GM23248 (cell line): Measurements from ENCODE around the gene TDRD7. TPM values are rescaled to one million over a fixed set of nuclear protein-coding genes. Genes with fewer than 3 reads are reported as not detected.

ENCODE experiments used
- DNase-seq: peaks from one replicate; pipeline ENCODE4 v3.0.0-alpha.2; 2015
- H2AFZ ChIP-seq: fragments of 200-600 bp; sonication (generic); 2 replicates; pipeline ENCODE4 v1.6.1; 2016; ENCODE audit warnings: antibody characterized with exemption
- H3F3A ChIP-seq: fragments of 200-600 bp; sonication (generic); 2 replicates; pipeline ENCODE4 v1.6.1; 2016; ENCODE audit warnings: mild to moderate bottlenecking, antibody characterized with exemption, mixed run types; ENCODE audit not compliant: insufficient read depth
- H3K27ac ChIP-seq: fragments of 200-600 bp; sonication (generic); 2 replicates; pipeline ENCODE4 v1.5.1; 2016; ENCODE audit warnings: mild to moderate bottlenecking
- H3K27me3 ChIP-seq: fragments of 200-600 bp; sonication (generic); replicated peaks from 2 replicates; pipeline ENCODE4 v1.6.1; 2016; ENCODE audit warnings: mild to moderate bottlenecking; ENCODE audit not compliant: insufficient read depth
- H3K36me3 ChIP-seq: fragments of 200-600 bp; sonication (generic); 2 replicates; pipeline ENCODE4 v1.6.1; 2016; ENCODE audit warnings: low read depth, mild to moderate bottlenecking
- H3K4me1 ChIP-seq: fragments of 200-600 bp; sonication (generic); 2 replicates; pipeline ENCODE4 v1.6.1; 2016; ENCODE audit warnings: mild to moderate bottlenecking; ENCODE audit not compliant: insufficient read depth
- H3K4me2 ChIP-seq: fragments of 200-600 bp; sonication (generic); one replicate; pipeline ENCODE4 v1.6.1; 2016; ENCODE audit warnings: mild to moderate bottlenecking; ENCODE audit not compliant: unreplicated experiment
- H3K4me3 ChIP-seq: fragments of 200-600 bp; sonication (generic); 2 replicates; pipeline ENCODE4 v1.5.1; 2016; ENCODE audit warnings: mild to moderate bottlenecking
- H3K79me2 ChIP-seq: fragments of 200-600 bp; sonication (generic); 2 replicates; pipeline ENCODE4 v1.6.1; 2016; ENCODE audit warnings: mild to moderate bottlenecking; ENCODE audit not compliant: insufficient read depth
- H3K9ac ChIP-seq: fragments of 200-600 bp; sonication (generic); 2 replicates; pipeline ENCODE4 v1.6.1; 2016; ENCODE audit warnings: mild to moderate bottlenecking
- H3K9me2 ChIP-seq: fragments of 200-600 bp; sonication (generic); 2 replicates; pipeline ENCODE4 v1.6.1; 2016; ENCODE audit warnings: mixed run types, mild to moderate bottlenecking, moderate library complexity; ENCODE audit not compliant: insufficient read depth
- H3K9me3 ChIP-seq: fragments of 200-600 bp; sonication (generic); one replicate; pipeline ENCODE4 v1.6.1; 2017; ENCODE audit warnings: low read depth
- H4K20me1 ChIP-seq: fragments of 200-600 bp; sonication (generic); 2 replicates; pipeline ENCODE4 v1.6.0; 2016; ENCODE audit not compliant: insufficient read depth
- EZH2 ChIP-seq: fragments of 200-600 bp; sonication (generic); IDR thresholded peaks from 2 replicates; pipeline ENCODE4 v1.6.1; 2018; ENCODE audit warnings: antibody characterized with exemption, mild to moderate bottlenecking; ENCODE audit not compliant: insufficient read depth, poor library complexity, severe bottlenecking
- EZH2phosphoT487 ChIP-seq: fragments of 200-600 bp; sonication (generic); IDR thresholded peaks from 2 replicates; pipeline ENCODE4 v1.6.1; 2018; ENCODE audit warnings: antibody characterized with exemption, moderate library complexity, mild to moderate bottlenecking, low read depth; ENCODE audit not compliant: insufficient read depth
- WGBS, 2 experiments: methylation state at CpG; one replicate each; pipeline ENCODE4 v1.1.6; 2015 to 2017; ENCODE audit warnings: low lambda C conversion rate in 2 of 2, low coverage in 1 of 2; ENCODE audit errors: missing lambda C conversion rate in 2 of 2; 5-methylcytosine and 5-hydroxymethylcytosine counted together
- in situ Hi-C: fragments of 300-500 bp; cut with MboI; formaldehyde crosslinking; loops from 2 replicates; pipeline ENCODE4 v1.15.0; 2020
- polyA plus RNA-seq: library from polyadenylated mRNA; unstranded; fragments of >200 nt; fragmentation: Nextera tagmentation; extraction: Ambion mirVana; gene quantifications from 2 replicates; pipeline ENCODE4 v1.2.1, GENCODE V29; 2016
- total RNA-seq: library from RNA; depleted of rRNA; stranded (reverse); fragments of >200 nt; shearing (Covaris generic); gene quantifications from 2 replicates; pipeline ENCODE4 v1.2.3, GENCODE V29; 2014

The TDRD7 gene
- total and polyA plus RNA-seq, 2 experiments from 2014 or later: 4.9 to 6.6 TPM

DNA sequence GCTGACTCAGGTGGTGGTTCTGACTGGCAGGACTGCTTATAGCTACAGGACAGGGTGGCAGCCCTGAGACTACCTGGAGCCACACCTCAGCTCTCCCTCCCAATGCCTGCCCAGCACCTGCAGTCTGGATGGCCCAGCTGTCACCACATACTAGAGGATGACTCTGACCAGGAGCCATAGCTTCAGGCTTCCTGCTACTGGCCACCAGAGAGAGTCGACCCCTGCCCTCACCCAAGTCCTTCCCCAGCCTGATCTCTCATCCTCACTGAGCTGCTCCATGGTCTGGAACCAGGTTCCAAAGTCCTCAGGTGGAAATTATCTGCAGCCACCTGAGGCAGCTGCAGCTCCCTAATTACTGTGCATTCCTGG lies 25.6 kb upstream of the TDRD7 start:
- H3K9me3 ChIP-seq: no peaks in the 10 kb centered on the region
- no peaks in the 10 kb centered on the region for H3K36me3 ChIP-seq
- H3F3A ChIP-seq: no peaks in the 10 kb centered on the region
- no peaks in the 10 kb centered on the region for H3K79me2 ChIP-seq
- H3K27me3 ChIP-seq: no peaks in the 10 kb centered on the region; the same call in none of the 2 replicates
- TF ChIP-seq EZH2 (no peak), EZH2phosphoT487 (no peak)
- no peak overlapping the region for H3K9ac ChIP-seq
- in situ Hi-C loops: no loop called here
- no peak for DNase-seq
- no peaks in the 10 kb centered on the region for H4K20me1 ChIP-seq
- H3K4me1 ChIP-seq: no peaks in the 10 kb centered on the region
- WGBS, 2 experiments: 6 to 8% methylated on average over 1 of the region's 1 CpG
- no peak overlapping the region for H2AFZ ChIP-seq
- no peak overlapping the region for H3K4me2 ChIP-seq
- H3K27ac ChIP-seq: no peak overlapping the region
- no peaks in the 10 kb centered on the region for H3K9me2 ChIP-seq
- no peak overlapping the region for H3K4me3 ChIP-seq

DNA sequence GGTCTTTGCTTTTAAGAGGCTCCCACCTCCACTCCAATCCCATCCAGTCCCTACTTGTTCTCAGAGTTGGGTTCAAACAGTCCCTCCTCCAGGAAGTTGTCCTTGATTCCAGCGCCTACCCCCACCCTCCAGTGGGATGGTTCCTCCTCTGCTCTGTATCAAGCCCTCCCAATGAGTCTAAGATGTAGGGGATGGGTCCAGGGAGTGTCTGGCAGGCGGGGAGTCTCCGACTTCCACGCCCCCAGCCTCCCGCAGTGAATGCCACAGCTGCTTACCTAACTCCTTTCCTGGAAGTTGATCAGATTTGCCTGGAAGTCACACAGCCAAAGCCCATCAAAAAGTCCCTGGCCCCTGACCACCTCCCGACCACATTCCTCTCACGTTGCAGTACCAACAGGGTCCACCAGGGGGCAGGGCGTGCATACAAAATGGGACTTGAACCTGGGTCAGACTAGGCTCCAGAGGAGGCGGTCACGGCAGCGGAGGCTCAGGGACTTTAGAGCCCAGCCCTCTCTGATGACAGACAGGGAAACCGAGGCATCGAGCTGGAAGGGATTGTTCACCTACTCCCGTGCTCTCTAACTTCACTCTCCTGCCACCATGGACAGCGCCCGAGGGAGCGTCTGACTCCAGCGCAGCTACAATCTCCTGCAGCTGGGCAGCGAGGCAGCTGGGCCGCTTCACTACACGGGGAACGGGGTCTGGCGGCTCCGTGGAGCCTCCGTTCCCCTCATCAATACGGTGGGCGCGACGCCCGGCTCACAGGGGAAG lies 25.0 kb upstream of the TDRD7 start:
- in situ Hi-C loops: no loop called here

DNA sequence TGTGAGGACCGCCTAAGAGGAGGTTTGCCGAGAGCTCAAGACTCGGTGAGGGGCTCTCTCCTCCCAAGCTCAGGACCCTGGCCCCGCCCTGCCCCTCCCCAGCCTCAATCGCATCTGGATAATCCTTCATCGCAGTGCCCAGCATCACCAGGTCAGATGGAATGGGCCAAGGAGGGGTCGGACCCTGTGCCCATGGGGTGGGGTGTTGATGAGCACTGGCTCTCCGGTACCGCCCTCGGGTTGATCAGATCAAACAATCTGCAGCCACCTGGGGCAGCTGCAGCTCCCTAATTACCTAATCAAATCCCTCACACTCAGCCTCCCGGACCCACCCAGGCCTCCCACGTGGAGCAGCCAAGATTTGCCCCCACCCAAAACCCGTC lies 24.4 kb upstream of the TDRD7 start:
- in situ Hi-C loops: no loop called here
- H3K27me3 ChIP-seq: no peaks in the 10 kb centered on the region; the same call in none of the 2 replicates
- DNase-seq: no peak
- no peaks in the 10 kb centered on the region for H4K20me1 ChIP-seq
- TF ChIP-seq EZH2: no peak
- TF ChIP-seq EZH2phosphoT487: no peak
- WGBS, 2 experiments: 32 to 36% methylated on average over 11 to 13 of the region's 13 CpGs
- no peak overlapping the region for H3K4me3 ChIP-seq
- H3K9ac ChIP-seq: no peak overlapping the region
- H3K27ac ChIP-seq: no peak overlapping the region
- no peak overlapping the region for H3K4me2 ChIP-seq
- H2AFZ ChIP-seq: no peak overlapping the region
- no peaks in the 10 kb centered on the region for H3K79me2 ChIP-seq
- no peaks in the 10 kb centered on the region for H3K4me1 ChIP-seq
- no peaks in the 10 kb centered on the region for H3K9me2 ChIP-seq
- H3K9me3 ChIP-seq: no peaks in the 10 kb centered on the region
- H3K36me3 ChIP-seq: no peaks in the 10 kb centered on the region
- H3F3A ChIP-seq: no peaks in the 10 kb centered on the region

More for the DNA sequence above, 25.0 kb upstream of the TDRD7 start:
- Histone ChIP-seq H4K20me1 (no peaks in the 10 kb centered on the region), H3K4me2 (peak overlapping the region; percentile 41), H3K4me3 (no peak overlapping the region), H3K9me3 (no peaks in the 10 kb centered on the region), H3K27ac (no peak overlapping the region), H3K79me2 (no peaks in the 10 kb centered on the region), H3K36me3 (no peaks in the 10 kb centered on the region), H3K4me1 (no peaks in the 10 kb centered on the region), H2AFZ (no peak overlapping the region), H3K9ac (no peak overlapping the region), H3F3A (no peaks in the 10 kb centered on the region), H3K27me3 (no peaks in the 10 kb centered on the region; the same call in none of the 2 replicates), H3K9me2 (no peaks in the 10 kb centered on the region)
- WGBS, 2 experiments: 3 to 4% methylated on average over 30 of the region's 30 CpGs
- peak; percentile 81 for DNase-seq
- TF ChIP-seq EZH2phosphoT487: no peak
- no peak for TF ChIP-seq EZH2

DNA sequence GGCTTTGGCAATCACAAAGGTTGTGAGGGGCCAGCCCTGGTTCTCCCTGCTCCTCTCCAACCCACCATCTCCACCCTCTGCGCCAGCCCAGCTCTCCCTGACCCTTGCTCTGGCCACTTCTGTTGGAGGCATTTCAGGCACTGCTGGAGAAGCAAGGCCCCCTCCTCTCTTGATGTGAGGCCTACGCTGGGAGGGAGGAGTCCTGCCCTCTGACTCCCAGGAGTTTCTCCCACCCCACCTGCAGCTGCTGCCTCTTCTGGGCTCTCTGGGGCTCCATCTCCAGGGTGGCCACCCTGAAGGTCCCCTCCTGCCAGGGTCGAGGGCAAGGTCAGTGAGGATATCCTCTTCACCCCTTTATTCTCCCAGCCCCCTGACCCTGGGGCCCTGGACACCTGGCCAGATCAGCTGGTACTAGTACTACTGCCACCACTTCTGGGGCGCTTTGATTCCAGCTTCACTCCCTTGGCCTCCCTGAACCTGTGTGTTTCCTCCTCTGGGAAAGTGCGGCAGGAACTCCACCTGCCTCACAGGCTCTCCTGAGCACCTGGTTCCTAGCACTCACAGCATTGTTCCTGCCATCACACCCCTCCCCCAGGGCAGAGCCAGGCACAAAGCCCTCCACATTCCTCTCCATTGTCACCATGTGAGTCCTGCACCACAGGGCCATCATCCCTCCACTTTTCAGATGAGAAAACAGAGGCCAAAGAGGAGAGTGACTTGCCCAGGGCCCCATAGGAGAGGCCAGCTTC lies 23.8 kb upstream of the TDRD7 start:
- no peaks in the 10 kb centered on the region for H3K9me2 ChIP-seq
- H3F3A ChIP-seq: no peaks in the 10 kb centered on the region
- no peaks in the 10 kb centered on the region for H3K36me3 ChIP-seq
- H3K4me3 ChIP-seq: no peak overlapping the region
- H3K4me2 ChIP-seq: no peak overlapping the region
- no peaks in the 10 kb centered on the region for H3K79me2 ChIP-seq
- no peaks in the 10 kb centered on the region for H4K20me1 ChIP-seq
- H2AFZ ChIP-seq: no peak overlapping the region
- no peak for TF ChIP-seq EZH2
- TF ChIP-seq EZH2phosphoT487: no peak
- H3K27me3 ChIP-seq: no peaks in the 10 kb centered on the region; the same call in none of the 2 replicates
- H3K9ac ChIP-seq: no peak overlapping the region
- WGBS, 2 experiments: 43 to 68% methylated on average over 4 to 5 of the region's 5 CpGs
- H3K4me1 ChIP-seq: no peaks in the 10 kb centered on the region
- in situ Hi-C loops: no loop called here
- no peak overlapping the region for H3K27ac ChIP-seq
- no peaks in the 10 kb centered on the region for H3K9me3 ChIP-seq
- no peak for DNase-seq
